Calu3 (cell line): ENCODE data around the gene CDH18. TPM values are rescaled to one million over a fixed set of nuclear protein-coding genes. Genes with fewer than 3 reads are reported as not detected.
"Not testable (repeated sequence)": the region's sequence is repeated elsewhere in the genome, so short reads cannot be mapped to it uniquely, and the experiment has no call there.

Experiments used
- BruUV-seq: library from RNA; stranded (reverse); fragments of 400-500 nt; replicated peaks from 2 replicates; lab custom pipeline; 2021; lab: Mats Ljungman, UMichigan
- CTCF ChIA-PET: fragments of 300-600 bp; sonication (Branson Sonifier 250); formaldehyde crosslinking; loops from one replicate; lab custom pipeline; 2022; ENCODE audit warnings: antibody characterized with exemption; lab: Charles Lee
- DNase-seq: peaks from one replicate; pipeline ENCODE4 v3.0.0; 2022
- H3K27ac Mint-ChIP-seq: one replicate; pipeline ENCODE4 v1.8.0; 2022; ENCODE audit warnings: mixed read lengths; ENCODE audit not compliant: unreplicated experiment
- H3K27me3 Mint-ChIP-seq: one replicate; pipeline ENCODE4 v1.8.0; 2022; ENCODE audit warnings: mixed read lengths; ENCODE audit not compliant: unreplicated experiment
- H3K36me3 Mint-ChIP-seq: one replicate; pipeline ENCODE4 v1.8.0; 2022; ENCODE audit warnings: mild to moderate bottlenecking, moderate library complexity, mixed read lengths; ENCODE audit not compliant: insufficient read depth, unreplicated experiment
- H3K4me1 Mint-ChIP-seq: one replicate; pipeline ENCODE4 v1.8.0; 2022; ENCODE audit warnings: mild to moderate bottlenecking, low read depth, mixed read lengths; ENCODE audit not compliant: unreplicated experiment
- H3K4me3 Mint-ChIP-seq: one replicate; pipeline ENCODE4 v1.8.0; 2022; ENCODE audit warnings: mild to moderate bottlenecking, low read depth, moderate library complexity, mixed read lengths; ENCODE audit not compliant: unreplicated experiment
- H3K9me3 Mint-ChIP-seq: one replicate; pipeline ENCODE4 v1.8.0; 2022; ENCODE audit warnings: low read depth, mixed read lengths; ENCODE audit not compliant: unreplicated experiment
- intact Hi-C: fragments of 100-400 bp; cut with micrococcal nuclease; formaldehyde crosslinking; loops from one replicate; pipeline ENCODE4 v1.10.0; 2022; ENCODE audit not compliant: unreplicated experiment
- total RNA-seq: library from RNA; stranded (reverse); gene quantifications from 2 replicates; pipeline ENCODE4 v1.2.3, GENCODE V29; 2022
- TF ChIP-seq, protein P1 (sequence below): fragments of 200-600 bp; IDR thresholded peaks from one replicate; pipeline ENCODE4 v1.8.0; 2022; ENCODE audit warnings: antibody characterized with exemption; ENCODE audit not compliant: unreplicated experiment

The CDH18 gene
- total RNA-seq, 1 experiment from 2014 or later, result not detected

GRCh38 chr5:19837536-19838174 lies 150.3 kb downstream of the CDH18 start:
- no peak overlapping the region for H3K4me3 Mint-ChIP-seq
- no peak for DNase-seq
- H3K4me1 Mint-ChIP-seq, result no peaks in the 10 kb centered on the region
- H3K9me3 Mint-ChIP-seq, result peaks cover 10% of the 10 kb centered on the region
- TF ChIP-seq, protein P1, sequence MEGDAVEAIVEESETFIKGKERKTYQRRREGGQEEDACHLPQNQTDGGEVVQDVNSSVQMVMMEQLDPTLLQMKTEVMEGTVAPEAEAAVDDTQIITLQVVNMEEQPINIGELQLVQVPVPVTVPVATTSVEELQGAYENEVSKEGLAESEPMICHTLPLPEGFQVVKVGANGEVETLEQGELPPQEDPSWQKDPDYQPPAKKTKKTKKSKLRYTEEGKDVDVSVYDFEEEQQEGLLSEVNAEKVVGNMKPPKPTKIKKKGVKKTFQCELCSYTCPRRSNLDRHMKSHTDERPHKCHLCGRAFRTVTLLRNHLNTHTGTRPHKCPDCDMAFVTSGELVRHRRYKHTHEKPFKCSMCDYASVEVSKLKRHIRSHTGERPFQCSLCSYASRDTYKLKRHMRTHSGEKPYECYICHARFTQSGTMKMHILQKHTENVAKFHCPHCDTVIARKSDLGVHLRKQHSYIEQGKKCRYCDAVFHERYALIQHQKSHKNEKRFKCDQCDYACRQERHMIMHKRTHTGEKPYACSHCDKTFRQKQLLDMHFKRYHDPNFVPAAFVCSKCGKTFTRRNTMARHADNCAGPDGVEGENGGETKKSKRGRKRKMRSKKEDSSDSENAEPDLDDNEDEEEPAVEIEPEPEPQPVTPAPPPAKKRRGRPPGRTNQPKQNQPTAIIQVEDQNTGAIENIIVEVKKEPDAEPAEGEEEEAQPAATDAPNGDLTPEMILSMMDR, result no peak
- H3K27ac Mint-ChIP-seq, result no peak overlapping the region
- no peaks in the 10 kb centered on the region for H3K36me3 Mint-ChIP-seq
- CTCF ChIA-PET, result no interaction called here
- no TSS peak for BruUV-seq
- H3K27me3 Mint-ChIP-seq, result no peaks in the 10 kb centered on the region
- intact Hi-C loops, result no loop called here

GRCh38 chr5:19835442-19835841 lies 152.6 kb downstream of the CDH18 start:
- no peaks in the 10 kb centered on the region for H3K4me1 Mint-ChIP-seq
- H3K4me3 Mint-ChIP-seq, result no peak overlapping the region
- no TSS peak for BruUV-seq
- no peak for DNase-seq
- H3K27me3 Mint-ChIP-seq, result no peaks in the 10 kb centered on the region
- no peaks in the 10 kb centered on the region for H3K36me3 Mint-ChIP-seq
- no peak overlapping the region for H3K27ac Mint-ChIP-seq
- peaks cover 12% of the 10 kb centered on the region for H3K9me3 Mint-ChIP-seq
- intact Hi-C loops, result no loop called here
- TF ChIP-seq, protein P1, result no peak
- CTCF ChIA-PET, result no interaction called here

GRCh38 chr5:19812720-19813119 lies 175.3 kb downstream of the CDH18 start:
- H3K27ac Mint-ChIP-seq, H3K4me3 Mint-ChIP-seq, H3K4me1 Mint-ChIP-seq, H3K36me3 Mint-ChIP-seq, BruUV-seq, H3K27me3 Mint-ChIP-seq, H3K9me3 Mint-ChIP-seq, intact Hi-C loops, CTCF ChIA-PET, DNase-seq: not testable (repeated sequence)

DNA sequence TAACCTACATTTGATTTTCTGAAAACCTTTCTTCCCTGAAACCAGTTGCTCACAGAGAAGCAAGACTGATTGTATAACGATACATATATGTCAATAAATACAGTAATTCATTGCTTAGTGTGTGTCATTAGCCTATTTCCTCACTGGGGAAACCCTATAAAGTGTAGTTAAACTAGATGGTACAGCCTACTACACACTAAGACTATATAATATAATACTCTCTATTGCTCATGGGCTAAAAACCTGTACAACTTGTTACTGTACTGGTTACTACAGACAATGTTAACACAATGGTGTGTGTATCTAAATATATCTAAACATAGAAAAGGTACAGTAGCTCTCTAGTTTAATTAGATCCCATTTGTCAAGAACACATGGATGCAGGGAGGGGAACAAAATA lies 181.2 kb downstream of the CDH18 start:
- H3K36me3 Mint-ChIP-seq, result no peaks in the 10 kb centered on the region
- no peak overlapping the region for H3K4me3 Mint-ChIP-seq
- CTCF ChIA-PET, result no interaction called here
- TF ChIP-seq, protein P1, result no peak
- peaks cover 4% of the 10 kb centered on the region for H3K9me3 Mint-ChIP-seq
- no peaks in the 10 kb centered on the region for H3K27me3 Mint-ChIP-seq
- DNase-seq, result no peak
- no TSS peak for BruUV-seq
- intact Hi-C loops, result no loop called here
- H3K4me1 Mint-ChIP-seq, result no peaks in the 10 kb centered on the region
- no peak overlapping the region for H3K27ac Mint-ChIP-seq

DNA sequence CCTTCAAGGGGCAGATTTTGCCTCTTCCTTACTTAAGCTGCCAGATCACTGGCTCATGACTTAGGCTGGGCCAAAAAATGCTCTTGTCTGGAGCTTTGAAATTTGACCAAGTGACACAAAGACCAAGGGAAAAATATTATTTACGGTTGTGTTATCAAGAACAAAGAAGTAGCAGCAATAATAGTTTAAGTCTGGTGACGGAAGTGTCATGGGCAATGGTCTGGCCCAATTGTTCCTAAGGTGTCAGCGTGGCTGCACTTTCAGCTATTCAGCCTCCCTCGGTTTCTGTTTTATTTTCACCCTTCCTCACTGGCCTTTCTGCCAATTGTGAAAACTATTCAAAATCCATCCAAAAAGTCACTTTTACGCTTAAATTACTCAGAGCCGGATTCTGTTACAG lies 185.3 kb downstream of the CDH18 start:
- H3K9me3 Mint-ChIP-seq, result no peaks in the 10 kb centered on the region
- no peak overlapping the region for H3K4me3 Mint-ChIP-seq
- BruUV-seq, result no TSS peak
- H3K27me3 Mint-ChIP-seq, result no peaks in the 10 kb centered on the region
- CTCF ChIA-PET, result interaction anchor here (0.6 kb wide), 1 partner anchor 832 kb away, joined by 4 read pairs; no protein-coding TSS in a partner anchor
- H3K27ac Mint-ChIP-seq, result no peak overlapping the region
- H3K36me3 Mint-ChIP-seq, result no peaks in the 10 kb centered on the region
- H3K4me1 Mint-ChIP-seq, result no peaks in the 10 kb centered on the region
- DNase-seq, result no peak
- TF ChIP-seq, protein P1, result no peak
- intact Hi-C loops, result no loop called here
